ENCODE data around the gene C1orf115.
"Not testable (repeated sequence)": the region's sequence is repeated elsewhere in the genome, so short reads cannot be mapped to it uniquely, and the experiment has no call there.

C1orf115 gene

DNA sequence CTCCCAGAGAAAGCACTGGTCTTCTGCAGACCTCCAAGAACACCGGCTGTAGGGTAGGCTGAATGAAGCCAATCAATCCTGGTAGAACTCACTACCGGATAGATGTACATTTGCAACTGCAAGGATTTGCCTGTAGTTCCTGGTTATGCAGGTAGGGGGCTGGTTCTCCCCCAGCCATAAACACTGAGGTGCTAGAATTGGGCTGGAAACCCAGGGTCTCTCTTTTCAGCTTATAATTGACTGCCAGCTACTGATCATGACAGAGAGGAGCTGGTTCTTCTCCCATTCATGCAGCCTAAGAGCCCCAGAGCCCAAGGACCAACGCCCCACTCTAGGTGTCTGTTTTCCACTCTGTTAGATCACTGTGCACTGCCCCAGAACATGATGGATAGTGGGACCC is 36.5 kb downstream of the C1orf115 start:
- DNase-seq (ENCODE audit: low spot score), result no peak

DNA sequence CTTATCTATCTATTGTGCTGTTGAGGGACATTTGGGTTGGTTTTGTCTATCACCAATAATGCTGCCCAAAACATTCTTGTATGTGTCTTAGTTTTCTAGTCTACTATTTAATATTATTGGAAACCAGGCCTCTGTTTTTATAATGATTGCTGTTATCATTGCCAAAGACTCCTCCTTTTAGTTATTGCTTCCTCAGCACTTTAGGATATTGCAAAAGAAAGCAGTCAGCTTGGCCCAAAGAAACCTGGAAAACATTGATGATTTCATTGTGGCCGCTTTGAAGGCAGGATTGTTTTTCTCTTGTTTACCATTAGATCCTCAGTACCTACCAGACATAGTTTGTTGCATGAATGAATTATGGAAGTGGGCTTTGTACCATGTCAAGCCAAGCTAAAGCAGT is 37.4 kb downstream of the C1orf115 start:
- no peak for DNase-seq (ENCODE audit: low spot score)

DNA sequence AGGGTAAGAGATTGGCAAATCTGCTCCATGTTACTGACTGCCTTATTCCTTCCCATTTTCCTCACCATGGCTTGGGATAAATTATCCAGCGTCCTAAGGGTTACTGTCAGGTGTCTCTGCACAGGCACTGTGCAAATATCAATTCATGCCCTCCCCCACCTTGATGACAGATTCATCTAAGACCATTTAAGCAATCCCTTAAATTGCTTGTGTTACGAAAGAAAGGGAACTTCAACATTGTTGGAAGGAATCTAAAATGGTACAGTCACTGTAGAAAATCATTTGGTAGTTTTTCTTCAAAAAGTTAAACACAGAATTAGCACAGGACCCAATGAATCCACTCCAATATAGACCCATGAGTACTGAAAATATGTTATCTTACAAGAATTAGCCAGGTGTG is 40.3 kb downstream of the C1orf115 start:
- no peak for DNase-seq (ENCODE audit: low spot score)

- DNase-seq (ENCODE audit: low spot score), result no peak
Observed at GRCh38 chr1:220732137-220732536, 42.0 kb downstream of the C1orf115 start.

DNA sequence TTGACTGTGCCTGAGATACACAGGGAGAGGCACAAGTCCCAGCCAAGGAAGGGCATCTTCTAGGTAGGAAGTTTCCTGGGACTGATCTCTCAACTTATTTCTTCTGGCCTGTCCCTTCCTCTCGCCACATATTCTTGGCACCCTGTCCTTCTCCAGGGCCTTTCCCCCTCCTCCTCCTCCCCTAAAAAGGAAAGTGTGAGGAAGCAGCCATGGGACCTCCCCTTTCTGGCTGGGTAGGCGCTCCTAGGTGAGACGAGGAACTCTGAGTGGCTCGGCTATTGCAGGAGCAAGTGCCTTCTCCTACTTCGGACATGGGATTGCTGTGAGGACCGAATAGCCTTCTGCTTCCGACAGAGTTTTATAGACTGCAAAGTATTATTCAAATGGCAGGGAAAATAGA is 42.5 kb downstream of the C1orf115 start:
- no peak for DNase-seq (ENCODE audit: low spot score)

GRCh38 chr1:220733086-220733601 is 43.0 kb downstream of the C1orf115 start:
- peak; percentile 78 for DNase-seq (ENCODE audit: low spot score)

DNA sequence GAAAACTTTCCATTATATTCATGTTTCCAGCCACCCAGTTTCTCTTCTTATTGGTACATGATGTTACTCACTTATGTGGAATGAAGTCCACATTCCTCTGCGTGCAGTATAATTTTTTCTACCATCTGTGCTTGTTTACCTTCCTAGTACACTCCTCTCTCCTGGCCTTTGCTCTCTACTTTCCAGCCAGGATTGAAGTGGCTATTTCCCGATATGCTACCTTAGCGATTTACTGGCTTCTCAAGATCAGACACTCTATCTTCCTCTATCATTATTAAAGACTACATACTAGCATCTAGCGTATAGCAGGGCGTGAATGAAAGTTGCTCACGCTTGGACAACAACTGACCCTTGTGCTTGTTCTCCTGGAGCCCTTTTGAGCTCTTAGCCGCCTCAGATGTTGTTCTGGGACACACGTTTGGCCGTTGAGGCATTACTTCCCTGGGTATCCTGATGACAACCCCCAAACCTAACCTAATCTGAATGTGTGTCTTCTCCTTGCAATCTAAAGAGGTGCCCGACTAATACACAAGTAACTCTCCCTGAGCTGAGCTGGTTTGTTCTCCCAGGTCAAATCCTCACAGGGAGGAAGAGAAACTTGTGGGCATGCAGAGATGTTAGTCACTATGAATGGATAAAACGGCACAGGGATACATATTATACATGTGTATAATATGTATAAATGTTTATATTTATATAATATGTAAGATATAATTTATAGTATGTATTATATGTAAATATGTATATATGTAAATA is 44.6 kb downstream of the C1orf115 start:
- DNase-seq (ENCODE audit: low spot score), result peak; percentile 60

DNA sequence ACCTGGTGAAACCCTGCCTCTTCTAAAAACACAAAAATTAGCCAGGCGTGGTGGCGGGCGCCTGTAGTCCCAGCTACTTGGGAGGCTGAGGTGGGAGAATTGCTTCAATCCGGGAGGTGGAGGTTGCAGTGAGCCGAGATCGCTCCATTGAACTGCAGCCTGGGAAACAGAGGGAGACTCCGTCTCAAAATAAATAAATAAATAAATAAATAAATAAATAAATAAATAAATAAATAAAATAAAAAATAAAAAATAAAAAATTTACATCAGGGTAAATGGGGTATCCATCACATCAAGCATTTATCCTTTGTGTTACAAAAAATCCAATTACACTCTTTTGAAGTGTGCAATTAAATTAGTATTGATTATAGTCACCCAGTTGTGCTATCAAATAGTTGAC is 46.1 kb downstream of the C1orf115 start:
- DNase-seq (ENCODE audit: low spot score), result not testable (repeated sequence)

DNA sequence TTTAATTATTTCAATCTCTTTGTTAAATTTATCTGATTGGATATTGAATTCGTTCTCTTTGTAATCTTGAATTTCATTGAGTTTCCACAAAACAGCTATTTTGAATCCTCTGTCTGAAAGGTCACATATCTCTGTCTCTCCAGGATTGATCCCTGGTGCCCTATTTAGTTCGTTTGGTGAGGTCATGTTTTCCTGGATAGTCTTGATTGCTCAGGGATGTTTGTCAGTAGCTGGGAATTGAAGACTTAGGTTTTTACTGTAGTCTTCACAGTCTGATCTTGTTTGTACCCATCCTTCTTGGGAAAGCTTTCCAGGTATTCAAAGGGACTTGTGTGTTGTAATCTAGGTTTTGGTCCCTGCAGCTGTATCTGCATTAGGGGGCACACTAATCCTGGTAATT is 51.2 kb downstream of the C1orf115 start:
- no peak for DNase-seq (ENCODE audit: low spot score)

DNA sequence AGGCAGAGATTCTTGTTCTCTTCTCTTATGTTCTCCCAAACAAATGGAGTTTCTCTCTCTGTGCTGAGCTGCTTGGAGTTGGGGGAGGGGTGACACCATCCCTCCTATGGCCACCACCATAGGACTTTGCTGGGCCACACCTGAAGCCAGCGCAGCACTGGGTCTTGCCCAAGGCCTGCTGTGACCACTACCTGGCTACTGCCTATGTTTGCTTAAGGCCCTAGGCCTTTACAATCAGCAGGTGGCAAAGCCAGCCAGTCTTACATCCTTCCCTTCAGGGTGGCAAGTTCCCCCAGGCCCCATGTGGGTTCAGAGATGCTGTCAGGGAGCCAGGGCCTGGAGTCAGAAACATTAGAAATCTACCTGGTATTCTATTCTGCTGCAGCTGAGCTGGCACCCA is 51.7 kb downstream of the C1orf115 start:
- no peak for DNase-seq (ENCODE audit: low spot score)

GRCh38 chr1:220742520-220742919 is 52.4 kb downstream of the C1orf115 start:
- no peak for DNase-seq (ENCODE audit: low spot score)

DNA sequence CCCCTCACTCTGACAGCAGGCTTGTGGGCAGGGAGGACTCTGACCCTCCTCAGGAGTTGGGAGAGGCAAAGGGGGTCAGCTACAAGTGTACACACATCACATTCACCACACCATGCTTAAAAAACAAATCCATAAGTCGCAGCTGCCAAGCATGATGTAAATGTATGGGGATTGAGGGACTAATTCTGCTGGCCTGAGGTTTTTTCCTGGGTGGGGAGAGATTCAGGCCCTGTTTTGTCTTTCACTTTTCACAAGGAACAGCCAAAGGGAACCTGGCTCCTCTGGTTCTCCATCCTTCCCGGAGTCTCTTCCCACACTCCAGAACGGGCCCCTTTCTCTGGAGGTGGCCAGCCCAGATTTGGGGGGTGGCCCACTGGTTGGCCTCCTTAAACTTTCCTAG is 56.7 kb downstream of the C1orf115 start:
- no peak for DNase-seq (ENCODE audit: low spot score)

DNA sequence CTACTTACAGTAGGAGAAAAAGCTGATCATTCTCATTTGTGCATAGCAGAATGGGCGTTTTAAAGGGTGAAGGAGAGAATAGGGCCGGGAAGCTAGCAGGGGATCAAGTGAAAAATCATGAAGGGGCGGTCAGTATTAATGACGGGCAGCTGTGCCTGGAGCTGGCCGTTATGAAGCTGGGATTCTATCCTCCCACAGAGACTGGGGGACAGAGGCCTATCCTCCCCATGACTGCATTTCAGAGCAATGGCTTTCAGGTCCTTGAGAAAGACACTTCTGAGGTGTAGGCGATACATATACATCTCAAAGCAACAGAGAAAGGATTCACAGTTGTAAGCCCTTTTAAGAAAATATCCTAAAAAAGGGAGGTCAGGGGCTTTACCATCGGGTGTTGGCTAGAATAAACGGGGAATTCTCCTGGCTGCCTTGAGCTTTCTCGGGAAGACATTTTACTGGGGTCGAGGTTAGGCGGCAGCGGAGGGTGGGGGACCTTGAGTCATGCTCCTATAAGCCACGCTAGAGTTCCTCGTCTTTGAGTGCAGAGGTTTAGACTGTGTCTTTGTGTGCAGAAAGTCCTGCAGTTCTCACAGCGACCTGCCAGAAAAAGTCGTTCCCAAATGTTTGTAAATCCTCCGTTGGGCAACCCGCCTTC is 57.4 kb downstream of the C1orf115 start:
- DNase-seq (ENCODE audit: low spot score), result no peak

- peak; percentile 85 for DNase-seq (ENCODE audit: low spot score)
Observed at GRCh38 chr1:220748089-220748934, 58.1 kb downstream of the C1orf115 start, which contains the start of gene MTARC2. MTARC2 (plus strand) TSS chr1:220748322; CDS start chr1:220748532, 210 bp downstream.

All from AG08396 (cell line).